ENCODE measurements around the gene SLFN12L. TPM values are rescaled to one million over a fixed set of nuclear protein-coding genes. Genes with fewer than 3 reads are reported as not detected.
A peak's percentile ranks its signal among the peaks of the same experiment; 100 is the strongest.

Gene SLFN12L
- total and polyA plus RNA-seq, 10 of the 15 experiments (the other 5 are each of a cell fraction or from before 2014, with no cell fraction given), result 1.0 to 21.3 (median 9.4) TPM

- TF ChIP-seq NKRF (conservative IDR thresholded peaks at IDR 0.05) (no peak), ZZZ3 (IDR thresholded peaks at IDR 0.05; ENCODE audit: control insufficient read depth, insufficient read length, low read depth) (no peak), BCL3 (IDR thresholded peaks at IDR 0.05; ENCODE audit: borderline replicate concordance, insufficient read depth, low read depth, low read length, poor library complexity, severe bottlenecking) (no peak), PAX8 (IDR thresholded peaks at IDR 0.05) (no peak), CREB1 (IDR thresholded peaks at IDR 0.05; ENCODE audit: low read depth) (peak; percentile 46; the same call in 1 of the 2 replicates), ZNF207 (IDR thresholded peaks at IDR 0.05; ENCODE audit: borderline replicate concordance) (no peak), WRNIP1 (IDR thresholded peaks at IDR 0.05; ENCODE audit: borderline replicate concordance, low read depth, low read length) (no peak), IKZF2 (IDR thresholded peaks at IDR 0.05) (peak; percentile 25 to 29; a peak in 1 of 4 replicates), SREBF1 (IDR thresholded peaks at IDR 0.05; ENCODE audit: low read length) (no peak), NFXL1 (IDR thresholded peaks at IDR 0.05; ENCODE audit: borderline replicate concordance) (no peak), TCF7 (IDR thresholded peaks at IDR 0.05; ENCODE audit: borderline replicate concordance) (no peak), POLR2AphosphoS5 (IDR thresholded peaks at IDR 0.05; ENCODE audit: low read length) (0 out of 2 replicates have a peak, but pooled peaks have one; percentile 51), ZNF622 (IDR thresholded peaks at IDR 0.05) (no peak), ZNF592 (IDR thresholded peaks at IDR 0.05) (no peak), GABPA (IDR thresholded peaks at IDR 0.05; ENCODE audit: low read depth) (no peak), POLR2A (IDR thresholded peaks at IDR 0.05; ENCODE audit: low read depth, low read length) (0 out of 2 replicates have a peak, but pooled peaks have one; percentile 23), SMAD5 (IDR thresholded peaks at IDR 0.05; ENCODE audit: low read depth) (no peak), HDGF (IDR thresholded peaks at IDR 0.05) (no peak), RAD21 (IDR thresholded peaks at IDR 0.05; ENCODE audit: insufficient read depth, low read depth, low read length) (no peak), HDAC6 (IDR thresholded peaks at IDR 0.05; ENCODE audit: unreplicated experiment) (no peak)
- TF ChIP-seq, protein P1, sequence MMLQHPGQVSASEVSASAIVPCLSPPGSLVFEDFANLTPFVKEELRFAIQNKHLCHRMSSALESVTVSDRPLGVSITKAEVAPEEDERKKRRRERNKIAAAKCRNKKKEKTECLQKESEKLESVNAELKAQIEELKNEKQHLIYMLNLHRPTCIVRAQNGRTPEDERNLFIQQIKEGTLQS (IDR thresholded peaks at IDR 0.05; ENCODE audit: borderline replicate concordance, extremely low read depth, low read depth, low read length), result no peak
- TF ChIP-seq, protein P2, sequence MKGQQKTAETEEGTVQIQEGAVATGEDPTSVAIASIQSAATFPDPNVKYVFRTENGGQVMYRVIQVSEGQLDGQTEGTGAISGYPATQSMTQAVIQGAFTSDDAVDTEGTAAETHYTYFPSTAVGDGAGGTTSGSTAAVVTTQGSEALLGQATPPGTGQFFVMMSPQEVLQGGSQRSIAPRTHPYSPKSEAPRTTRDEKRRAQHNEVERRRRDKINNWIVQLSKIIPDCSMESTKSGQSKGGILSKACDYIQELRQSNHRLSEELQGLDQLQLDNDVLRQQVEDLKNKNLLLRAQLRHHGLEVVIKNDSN (IDR thresholded peaks at IDR 0.05; ENCODE audit: borderline replicate concordance, extremely low read length, insufficient read depth, low read depth, low read length), result no peak
Measured at GRCh38 chr17:35486920-35487732, 50.4 kb downstream of the SLFN12L start (continued).

Data from GM12878 (cell line).